HUES6 (cell line): ENCODE measurements around the gene D2HGDH.
"Not testable (repeated sequence)": the region's sequence is repeated elsewhere in the genome, so short reads cannot be mapped to it uniquely, and the experiment has no call there.

Experiments
- H3K27ac ChIP-seq: 2 replicates; pipeline ENCODE4 v1.7.0; 2013; ENCODE audit warnings: low read depth, mild to moderate bottlenecking, low read length, inconsistent platforms
- H3K27me3 ChIP-seq: 2 replicates; pipeline ENCODE4 v1.6.1; 2013; ENCODE audit warnings: low read length; ENCODE audit not compliant: control insufficient read depth, insufficient read depth
- H3K36me3 ChIP-seq: 2 replicates; pipeline ENCODE4 v1.6.1; 2013; ENCODE audit warnings: low read length; ENCODE audit not compliant: control insufficient read depth, insufficient read depth
- H3K4me1 ChIP-seq: 2 replicates; pipeline ENCODE4 v1.6.1; 2013; ENCODE audit warnings: low read length; ENCODE audit not compliant: control insufficient read depth, insufficient read depth
- H3K4me3 ChIP-seq: 2 replicates; pipeline ENCODE4 v1.5.1; 2013; ENCODE audit warnings: low read depth, low read length
- H3K9ac ChIP-seq: one replicate; pipeline ENCODE4 v1.6.1; 2013; ENCODE audit warnings: mild to moderate bottlenecking, low read length
- H3K9me3 ChIP-seq: 2 replicates; pipeline ENCODE4 v1.6.1; 2013; ENCODE audit warnings: low read depth, low read length; ENCODE audit not compliant: control insufficient read depth, insufficient read depth

D2HGDH gene

DNA sequence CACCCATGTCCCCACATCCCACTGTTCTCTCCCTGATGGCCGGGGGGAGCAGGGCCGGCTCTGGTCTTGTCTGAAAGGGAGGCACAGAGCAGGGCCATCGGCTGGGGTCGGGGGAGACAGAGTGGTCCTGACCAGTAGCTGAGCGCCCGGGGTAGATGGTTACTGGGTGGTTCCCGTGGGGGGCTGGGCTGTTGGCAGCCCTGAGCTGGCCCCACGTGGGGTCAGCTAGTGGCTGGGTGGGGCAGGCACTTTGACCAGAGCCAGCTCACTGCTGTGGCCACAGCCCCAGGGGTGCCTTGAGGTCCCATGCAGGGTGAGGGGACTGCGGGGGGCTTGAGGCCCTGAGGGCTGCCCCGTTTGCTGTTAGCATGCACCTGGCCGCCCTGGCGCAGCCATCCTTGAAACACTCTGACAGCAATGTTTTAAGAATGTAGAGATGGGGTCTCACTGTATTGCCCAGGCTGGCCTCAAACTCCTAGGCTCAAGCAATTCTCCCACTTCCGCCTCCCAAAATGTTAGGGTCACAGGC, 62.2 kb downstream of the D2HGDH start:
- H3K9me3 ChIP-seq, result no peaks in the 10 kb centered on the region
- H3K9ac ChIP-seq, result no peak overlapping the region
- H3K36me3 ChIP-seq, result no peaks in the 10 kb centered on the region
- peaks cover 6% of the 10 kb centered on the region for H3K4me1 ChIP-seq
- no peaks in the 10 kb centered on the region for H3K27me3 ChIP-seq
- H3K27ac ChIP-seq, result no peak overlapping the region
- no peak overlapping the region for H3K4me3 ChIP-seq

DNA sequence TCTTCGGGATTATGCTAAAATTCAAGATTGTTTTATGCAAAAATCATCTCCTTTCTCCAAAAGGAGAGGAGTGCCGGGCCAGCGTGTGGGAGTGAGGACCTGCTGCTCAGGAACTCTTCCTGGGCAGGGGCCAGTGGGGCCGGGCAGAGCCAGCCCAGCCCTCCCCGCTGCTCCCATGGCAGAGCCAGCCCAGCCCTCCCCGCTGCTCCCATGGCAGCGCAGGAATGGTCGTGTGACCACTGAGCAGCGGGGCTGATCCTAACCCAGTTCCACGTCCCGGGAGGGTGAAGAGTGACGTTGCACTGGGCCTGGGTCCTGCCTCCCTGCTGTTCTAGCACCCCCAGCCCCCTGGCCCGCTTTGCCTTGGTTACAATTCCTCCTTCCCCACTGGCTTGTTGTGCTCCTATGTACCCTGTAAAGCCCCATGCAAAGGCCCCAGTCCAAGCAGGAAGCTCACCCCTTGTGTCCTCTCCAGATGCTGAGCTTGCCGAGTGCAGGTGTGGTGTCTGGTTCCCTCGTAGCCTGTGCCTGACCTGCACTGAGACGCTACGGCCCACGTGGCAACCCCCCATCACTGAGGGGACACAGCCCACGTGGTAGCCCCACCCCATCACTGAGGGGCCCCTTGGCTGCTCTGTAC, 63.1 kb downstream of the D2HGDH start:
- Histone ChIP-seq H3K9ac (no peak overlapping the region), H3K27ac (no peak overlapping the region), H3K4me3 (no peak overlapping the region), H3K27me3 (peaks cover under 1% of the 10 kb centered on the region), H3K36me3 (no peaks in the 10 kb centered on the region), H3K4me1 (peaks cover 13% of the 10 kb centered on the region), H3K9me3 (no peaks in the 10 kb centered on the region)

DNA sequence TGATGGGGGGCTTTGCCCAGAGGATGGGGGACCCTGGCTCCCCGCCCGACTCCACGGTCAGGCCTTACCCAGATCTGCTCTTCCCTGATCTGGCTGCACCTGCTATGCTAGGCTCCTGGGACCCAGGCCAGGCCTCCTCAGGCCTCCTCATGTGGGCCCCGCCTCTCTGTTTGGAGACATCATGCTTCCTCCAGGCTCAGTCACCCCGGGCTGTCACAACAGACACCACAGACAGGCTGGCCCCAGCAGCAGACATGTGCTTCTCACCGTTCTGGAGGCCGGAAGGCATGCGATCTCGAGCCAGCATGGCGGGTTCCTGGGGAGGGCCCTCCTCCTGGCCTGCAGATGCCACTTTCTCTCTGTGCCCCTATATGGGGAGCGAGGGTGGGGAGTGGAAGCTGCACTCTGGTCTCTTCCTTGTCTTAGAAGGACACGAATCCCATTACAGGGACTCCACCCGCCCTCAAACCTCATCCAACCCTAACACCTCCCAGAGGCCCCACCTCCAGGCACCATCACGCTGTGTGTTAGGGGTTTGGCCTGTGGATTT, 63.7 kb downstream of the D2HGDH start:
- no peak overlapping the region for H3K27ac ChIP-seq

DNA sequence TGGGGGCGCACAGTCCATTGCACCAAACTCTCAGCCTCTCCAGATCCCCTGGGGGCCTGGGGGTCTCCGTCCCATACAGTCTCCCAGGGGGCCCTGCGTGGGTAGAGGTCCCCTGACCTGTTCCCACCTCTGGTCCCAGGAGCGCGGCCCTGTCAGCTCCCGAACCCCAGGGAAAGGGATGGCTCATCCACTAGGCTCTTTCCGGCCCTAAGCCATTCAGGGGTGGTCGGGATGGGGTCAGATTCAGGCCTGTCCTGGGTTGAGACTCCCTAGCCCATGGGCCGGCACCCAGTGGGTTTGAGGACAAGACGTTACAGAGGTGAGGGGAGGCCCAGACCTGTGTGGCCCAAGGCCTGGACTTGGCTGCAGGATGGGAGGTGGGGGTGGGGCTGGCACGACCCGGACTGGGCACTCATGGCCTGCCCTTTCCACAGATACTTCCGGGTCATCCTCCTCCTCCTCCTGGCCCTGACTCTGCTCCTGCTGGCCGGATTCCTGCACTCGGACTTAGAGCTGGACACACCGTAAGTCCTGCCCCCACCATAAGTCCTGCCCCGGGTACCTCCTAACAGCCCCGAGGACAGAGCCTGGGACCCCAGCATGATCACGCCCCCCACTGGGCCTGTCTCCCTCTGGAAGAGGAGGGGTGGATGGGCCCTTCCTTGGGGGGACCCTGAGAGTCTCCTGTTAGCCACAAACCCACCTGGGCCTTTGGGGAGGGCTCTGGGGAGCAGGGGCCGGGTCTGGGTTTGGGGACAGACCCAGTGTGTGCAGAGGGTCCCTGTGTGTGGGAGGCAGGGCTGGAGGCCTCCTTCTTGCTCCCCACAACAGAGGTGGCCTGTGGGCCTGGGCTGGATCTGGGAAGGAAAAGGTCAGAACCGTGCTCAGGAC, 64.4 kb downstream of the D2HGDH start:
- Histone ChIP-seq H3K4me1 (peaks cover 20% of the 10 kb centered on the region), H3K9me3 (no peaks in the 10 kb centered on the region), H3K27ac (no peak overlapping the region), H3K4me3 (no peak overlapping the region), H3K27me3 (peaks cover 13% of the 10 kb centered on the region), H3K36me3 (no peaks in the 10 kb centered on the region), H3K9ac (no peak overlapping the region)

More for the DNA sequence above, 63.7 kb downstream of the D2HGDH start:
- Histone ChIP-seq H3K4me3 (no peak overlapping the region), H3K27me3 (peaks cover 6% of the 10 kb centered on the region), H3K36me3 (no peaks in the 10 kb centered on the region), H3K9me3 (no peaks in the 10 kb centered on the region), H3K4me1 (peaks cover 17% of the 10 kb centered on the region), H3K9ac (no peak overlapping the region)

DNA sequence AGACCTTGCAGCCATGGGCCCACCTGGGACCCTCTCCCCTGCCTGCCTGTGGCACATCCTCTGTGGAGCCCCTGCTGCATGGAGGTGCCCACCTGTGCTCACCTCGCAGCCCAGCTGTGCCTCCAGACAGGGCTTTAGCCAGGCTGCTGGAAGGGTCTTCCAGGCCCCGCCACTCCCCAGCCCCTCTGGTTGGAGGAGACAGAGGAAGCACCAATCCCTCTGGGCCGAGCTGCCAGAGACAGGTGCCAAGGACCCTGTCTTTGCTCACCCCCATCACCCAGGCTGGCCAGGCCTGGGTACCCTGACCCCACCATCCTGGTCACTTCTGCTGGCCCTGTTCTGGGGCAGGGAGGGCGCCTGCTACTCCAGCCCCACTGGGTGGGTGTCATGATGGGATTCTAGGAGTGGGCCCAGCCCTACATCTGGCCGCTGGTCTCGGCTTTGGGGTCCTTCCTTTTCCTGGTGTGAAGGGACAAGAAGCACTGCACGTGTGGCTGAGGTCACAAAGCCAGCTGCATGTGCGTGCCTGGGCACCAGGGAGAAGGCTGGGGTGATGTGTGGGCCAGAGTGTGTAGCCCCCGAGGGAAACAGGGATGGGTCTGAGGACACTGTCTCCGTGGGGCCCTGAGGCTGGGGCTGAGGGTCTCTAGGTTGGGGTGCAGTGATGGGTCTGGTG, 65.2 kb downstream of the D2HGDH start:
- peaks cover 21% of the 10 kb centered on the region for H3K27me3 ChIP-seq
- no peak overlapping the region for H3K4me3 ChIP-seq
- peaks cover 28% of the 10 kb centered on the region for H3K4me1 ChIP-seq
- H3K27ac ChIP-seq, result no peak overlapping the region
- no peaks in the 10 kb centered on the region for H3K9me3 ChIP-seq
- H3K36me3 ChIP-seq, result no peaks in the 10 kb centered on the region
- no peak overlapping the region for H3K9ac ChIP-seq

GRCh38 chr2:241800198-241800903, 65.9 kb downstream of the D2HGDH start:
- Histone ChIP-seq H3K27me3 (peaks cover 23% of the 10 kb centered on the region), H3K4me1 (peaks cover 31% of the 10 kb centered on the region)
- H3K9me3 ChIP-seq, H3K9ac ChIP-seq, H3K36me3 ChIP-seq, H3K27ac ChIP-seq, H3K4me3 ChIP-seq: not testable (repeated sequence)

GRCh38 chr2:241801611-241802420, 67.4 kb downstream of the D2HGDH start:
- Histone ChIP-seq H3K9me3 (no peaks in the 10 kb centered on the region), H3K4me3 (peak overlapping the region; percentile 8; the same call in 1 of the 2 replicates), H3K9ac (no peak overlapping the region), H3K4me1 (peaks cover 31% of the 10 kb centered on the region), H3K27me3 (peaks cover 23% of the 10 kb centered on the region), H3K36me3 (no peaks in the 10 kb centered on the region), H3K27ac (no peak overlapping the region)

DNA sequence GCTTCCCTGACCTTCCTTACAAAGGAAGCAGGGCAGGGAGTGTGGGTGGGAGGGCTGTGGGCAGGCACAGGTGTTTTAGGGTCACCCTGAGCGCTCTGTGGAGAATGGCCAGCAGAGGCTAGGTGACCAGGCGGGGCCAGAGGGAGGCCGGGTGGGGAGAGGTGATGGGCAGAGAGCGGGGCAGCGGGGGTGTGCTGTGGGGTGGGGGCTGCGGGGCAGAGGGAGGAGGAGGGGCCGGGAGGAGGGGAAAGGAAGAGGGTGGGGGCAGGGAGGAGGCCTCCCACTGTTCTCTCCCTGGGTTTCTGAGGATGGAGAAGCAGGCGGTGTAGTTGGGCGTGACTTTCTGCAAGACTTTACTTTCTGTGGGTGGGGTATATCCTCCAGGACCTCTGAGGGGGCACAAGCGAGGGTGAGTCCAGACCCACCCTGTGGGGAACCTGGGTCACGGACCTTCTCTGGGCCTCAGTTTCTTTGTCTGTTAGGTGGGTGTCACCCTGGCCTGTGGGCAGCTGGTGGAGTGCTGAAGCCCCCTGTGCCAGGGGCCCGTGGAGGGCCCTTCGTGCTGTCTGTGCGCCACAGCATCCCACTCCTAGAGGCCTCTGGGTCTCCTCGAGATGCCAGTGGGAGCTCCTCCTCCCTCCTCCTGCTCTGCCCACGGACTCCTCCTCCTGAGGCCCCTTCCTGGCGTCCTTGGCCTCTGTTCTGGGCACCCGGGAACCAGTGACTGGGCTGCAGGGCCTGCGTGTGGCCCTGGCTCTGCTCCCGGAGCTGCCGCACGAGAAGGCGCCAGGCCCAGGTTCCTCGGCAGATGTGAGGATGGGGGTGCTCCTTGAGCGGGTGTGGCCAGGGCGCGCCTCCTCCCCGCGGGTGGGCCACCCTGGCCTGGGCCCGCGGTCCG, 68.2 kb downstream of the D2HGDH start:
- peak overlapping the region; percentile 57; the same call in 1 of the 2 replicates for H3K4me3 ChIP-seq
- H3K4me1 ChIP-seq, result peaks cover 31% of the 10 kb centered on the region
- no peak overlapping the region for H3K9ac ChIP-seq
- no peak overlapping the region for H3K27ac ChIP-seq
- H3K9me3 ChIP-seq, result no peaks in the 10 kb centered on the region
- H3K27me3 ChIP-seq, result peaks cover 23% of the 10 kb centered on the region
- H3K36me3 ChIP-seq, result no peaks in the 10 kb centered on the region
